Subcutaneous adipose tissue (tissue), 4 donors: ENCODE measurements around the gene HTRA3. TPM values are rescaled to one million over a fixed set of nuclear protein-coding genes. Genes with fewer than 3 reads are reported as not detected.

Experiments
- total RNA-seq, 4 donors: library from RNA; depleted of rRNA; stranded (reverse); fragments of >200 nt; gene quantifications; one replicate each; pipeline ENCODE4 v1.1.0, GENCODE V29; 2016
- TF ChIP-seq, protein P1 (sequence below): fragments of 450-650 bp; IDR thresholded peaks from one replicate; pipeline ENCODE4 v1.5.1; 2016; ENCODE audit warnings: low read depth, mild to moderate bottlenecking, control low read depth, antibody characterized with exemption, moderate library complexity

The HTRA3 gene
- total RNA-seq, 4 donors from 2014 or later = 40.7 to 65.9 (median 56.9) TPM

DNA sequence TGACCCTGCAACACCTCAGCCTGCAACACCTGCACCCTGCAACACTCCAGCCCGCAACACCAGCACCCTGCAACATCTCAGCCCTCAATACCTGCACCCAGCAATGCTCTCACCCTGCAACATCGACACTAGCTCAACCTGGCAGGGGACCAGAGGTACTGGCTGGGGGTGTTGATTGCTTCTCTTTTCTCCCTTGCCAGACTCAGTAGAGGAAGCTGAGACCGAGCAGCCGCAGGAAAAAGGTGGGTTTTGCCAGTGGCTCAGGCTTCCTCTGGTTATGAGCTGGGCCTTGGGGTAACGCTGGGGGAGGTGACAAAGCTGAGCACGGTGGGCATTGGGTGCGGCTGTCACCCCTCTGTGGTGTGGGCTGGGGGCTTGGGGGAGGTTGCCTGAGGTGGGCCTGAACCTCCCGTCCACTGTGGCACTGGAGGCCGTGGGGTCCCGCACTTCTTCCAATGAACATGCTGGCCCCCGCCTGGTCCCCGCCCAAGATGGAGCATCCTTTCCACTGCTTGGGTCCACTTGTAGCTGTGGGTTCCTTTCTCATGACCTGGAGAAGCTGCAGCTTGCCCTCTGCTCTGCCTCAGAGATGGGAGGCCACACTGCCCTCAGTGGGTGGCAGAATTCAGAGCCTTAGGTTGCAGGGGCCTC lies 44.5 kb upstream of the HTRA3 start:
- TF ChIP-seq, protein P1, sequence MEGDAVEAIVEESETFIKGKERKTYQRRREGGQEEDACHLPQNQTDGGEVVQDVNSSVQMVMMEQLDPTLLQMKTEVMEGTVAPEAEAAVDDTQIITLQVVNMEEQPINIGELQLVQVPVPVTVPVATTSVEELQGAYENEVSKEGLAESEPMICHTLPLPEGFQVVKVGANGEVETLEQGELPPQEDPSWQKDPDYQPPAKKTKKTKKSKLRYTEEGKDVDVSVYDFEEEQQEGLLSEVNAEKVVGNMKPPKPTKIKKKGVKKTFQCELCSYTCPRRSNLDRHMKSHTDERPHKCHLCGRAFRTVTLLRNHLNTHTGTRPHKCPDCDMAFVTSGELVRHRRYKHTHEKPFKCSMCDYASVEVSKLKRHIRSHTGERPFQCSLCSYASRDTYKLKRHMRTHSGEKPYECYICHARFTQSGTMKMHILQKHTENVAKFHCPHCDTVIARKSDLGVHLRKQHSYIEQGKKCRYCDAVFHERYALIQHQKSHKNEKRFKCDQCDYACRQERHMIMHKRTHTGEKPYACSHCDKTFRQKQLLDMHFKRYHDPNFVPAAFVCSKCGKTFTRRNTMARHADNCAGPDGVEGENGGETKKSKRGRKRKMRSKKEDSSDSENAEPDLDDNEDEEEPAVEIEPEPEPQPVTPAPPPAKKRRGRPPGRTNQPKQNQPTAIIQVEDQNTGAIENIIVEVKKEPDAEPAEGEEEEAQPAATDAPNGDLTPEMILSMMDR = no peak

GRCh38 chr4:8225706-8226443 lies 43.7 kb upstream of the HTRA3 start:
- TF ChIP-seq, protein P1 = no peak

DNA sequence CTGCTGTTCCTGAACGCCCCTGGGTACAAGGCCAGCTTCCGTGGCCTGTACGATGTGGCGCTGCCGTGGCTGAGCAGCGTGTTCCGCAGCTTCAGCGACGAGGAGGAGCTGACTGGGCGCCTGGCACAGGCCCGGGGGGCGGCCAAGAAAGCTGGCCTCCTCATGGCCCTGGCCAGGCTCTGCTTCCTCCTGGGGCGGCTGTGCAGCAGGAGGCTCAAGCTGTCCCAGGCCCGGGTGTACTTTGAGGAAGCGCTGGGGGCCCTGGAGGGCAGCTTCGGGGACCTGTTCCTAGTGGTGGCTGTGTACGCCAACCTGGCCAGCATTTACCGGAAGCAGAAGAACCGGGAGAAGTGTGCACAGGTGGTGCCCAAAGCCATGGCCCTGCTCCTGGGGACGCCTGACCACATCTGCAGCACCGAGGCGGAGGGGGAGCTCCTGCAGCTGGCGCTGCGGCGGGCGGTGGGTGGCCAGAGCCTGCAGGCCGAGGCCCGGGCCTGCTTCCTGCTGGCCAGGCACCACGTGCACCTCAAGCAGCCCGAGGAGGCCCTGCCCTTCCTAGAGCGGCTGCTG lies 42.3 kb upstream of the HTRA3 start:
- TF ChIP-seq, protein P1 = no peak

DNA sequence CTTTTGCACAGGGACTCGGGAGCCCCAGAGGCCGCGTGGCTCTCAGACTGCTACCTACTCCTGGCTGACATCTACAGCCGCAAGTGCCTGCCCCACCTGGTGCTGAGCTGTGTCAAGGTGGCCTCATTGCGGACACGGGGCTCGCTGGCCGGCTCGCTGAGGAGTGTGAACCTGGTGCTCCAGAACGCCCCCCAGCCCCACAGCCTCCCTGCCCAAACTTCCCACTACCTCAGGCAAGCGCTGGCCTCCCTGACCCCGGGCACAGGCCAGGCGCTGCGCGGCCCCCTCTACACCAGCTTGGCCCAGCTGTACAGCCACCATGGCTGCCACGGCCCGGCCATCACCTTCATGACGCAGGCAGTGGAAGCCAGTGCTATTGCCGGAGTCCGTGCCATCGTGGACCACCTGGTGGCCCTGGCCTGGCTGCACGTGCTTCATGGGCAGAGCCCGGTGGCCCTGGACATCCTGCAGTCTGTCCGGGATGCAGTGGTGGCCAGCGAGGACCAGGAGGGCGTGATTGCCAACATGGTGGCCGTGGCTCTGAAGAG lies 41.7 kb upstream of the HTRA3 start:
- TF ChIP-seq, protein P1 = no peak

DNA sequence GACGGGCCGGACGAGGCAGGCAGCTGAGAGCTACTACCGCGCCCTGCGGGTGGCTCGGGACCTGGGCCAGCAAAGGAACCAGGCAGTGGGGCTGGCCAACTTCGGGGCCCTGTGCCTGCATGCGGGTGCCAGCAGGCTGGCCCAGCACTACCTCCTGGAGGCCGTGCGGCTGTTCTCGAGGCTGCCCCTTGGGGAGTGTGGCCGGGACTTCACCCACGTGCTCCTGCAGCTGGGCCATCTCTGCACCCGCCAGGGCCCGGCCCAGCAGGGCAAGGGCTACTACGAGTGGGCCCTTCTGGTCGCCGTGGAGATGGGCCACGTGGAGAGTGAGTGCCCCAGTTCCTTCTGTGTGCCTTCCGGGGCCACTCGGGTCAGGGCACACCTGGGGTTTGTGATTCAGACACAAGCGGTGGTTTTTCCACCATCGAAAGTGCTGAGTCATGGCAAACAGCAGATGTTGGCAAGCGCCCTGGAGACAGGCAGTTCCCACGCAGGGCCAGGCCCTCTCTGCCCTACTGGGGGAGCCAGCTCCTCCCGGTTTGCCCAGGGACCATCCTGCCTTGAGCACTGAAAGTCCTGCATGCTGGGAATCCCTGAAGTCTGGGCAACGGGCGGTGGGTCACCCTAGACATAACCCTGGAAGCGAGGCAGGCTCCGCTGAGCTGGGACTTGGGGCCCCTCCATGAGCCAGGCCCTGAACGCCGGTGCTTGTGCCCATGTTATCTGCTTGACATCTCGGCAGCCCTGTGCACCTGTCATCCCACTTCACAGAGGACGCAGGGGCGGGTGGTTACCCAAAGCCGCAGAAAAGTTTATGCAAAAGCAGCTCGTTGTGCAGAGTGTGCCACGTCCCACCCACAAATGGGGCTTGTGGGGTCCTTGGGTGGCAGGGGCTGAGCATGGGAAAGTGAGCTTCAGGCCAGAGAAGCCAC lies 41.0 kb upstream of the HTRA3 start:
- TF ChIP-seq, protein P1 = no peak

- TF ChIP-seq, protein P1 = no peak
These were observed 40.1 kb upstream of the HTRA3 start for GRCh38 chr4:8229331-8229975.
